IPS-20b (cell line): ENCODE measurements around the gene AAK1.
"Not testable (repeated sequence)": the region's sequence is repeated elsewhere in the genome, so short reads cannot be mapped to it uniquely, and the experiment has no call there.

Experiments used
- H3K27ac ChIP-seq: one replicate; pipeline ENCODE4 v1.5.1; 2013; ENCODE audit warnings: low read length
- H3K27me3 ChIP-seq: 2 replicates; pipeline ENCODE4 v1.6.1; 2013; ENCODE audit warnings: mild to moderate bottlenecking, low read length, inconsistent platforms; ENCODE audit not compliant: insufficient read depth
- H3K36me3 ChIP-seq: 2 replicates; pipeline ENCODE4 v1.6.1; 2013; ENCODE audit warnings: low read depth, mild to moderate bottlenecking, inconsistent platforms, low read length, moderate library complexity; ENCODE audit not compliant: insufficient read depth
- H3K4me1 ChIP-seq: 2 replicates; pipeline ENCODE4 v1.6.1; 2013; ENCODE audit warnings: mild to moderate bottlenecking, control low read depth, inconsistent platforms, low read length, moderate library complexity; ENCODE audit not compliant: insufficient read depth
- H3K4me3 ChIP-seq: 2 replicates; pipeline ENCODE4 v1.5.1; 2013; ENCODE audit warnings: mild to moderate bottlenecking, low read length, inconsistent platforms
- H3K9ac ChIP-seq: 2 replicates; pipeline ENCODE4 v1.6.1; 2013; ENCODE audit warnings: low read depth, mild to moderate bottlenecking, inconsistent platforms, low read length, moderate library complexity
- H3K9me3 ChIP-seq: 2 replicates; pipeline ENCODE4 v1.6.1; 2013; ENCODE audit warnings: mild to moderate bottlenecking, low read depth, low read length, inconsistent platforms; ENCODE audit not compliant: insufficient read depth

Gene AAK1

DNA sequence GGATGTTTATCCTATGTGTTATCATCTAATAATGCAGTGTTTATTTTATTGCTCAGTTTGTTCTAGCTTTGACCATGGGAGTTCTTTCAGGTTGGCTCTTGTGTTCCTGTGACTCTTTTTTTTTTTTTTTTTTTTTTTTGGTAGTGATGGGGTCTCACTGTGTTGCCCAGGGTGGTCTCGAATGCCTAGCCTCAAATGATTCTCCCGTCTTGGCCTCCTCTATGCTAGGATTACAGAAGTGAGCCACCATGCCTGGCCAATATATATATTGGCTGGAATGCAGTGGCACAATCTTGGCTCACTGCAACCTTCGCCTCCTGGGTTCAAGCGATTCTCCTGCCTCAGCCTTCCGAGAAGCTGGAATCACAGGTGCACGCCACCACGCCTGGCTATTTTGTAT is 187.4 kb downstream of the AAK1 start:
- peaks cover 10% of the 10 kb centered on the region for H3K4me1 ChIP-seq
- no peaks in the 10 kb centered on the region for H3K9me3 ChIP-seq
- no peaks in the 10 kb centered on the region for H3K36me3 ChIP-seq
- H3K27ac ChIP-seq: no peak overlapping the region
- no peak overlapping the region for H3K9ac ChIP-seq
- H3K4me3 ChIP-seq: no peak overlapping the region
- no peaks in the 10 kb centered on the region for H3K27me3 ChIP-seq

DNA sequence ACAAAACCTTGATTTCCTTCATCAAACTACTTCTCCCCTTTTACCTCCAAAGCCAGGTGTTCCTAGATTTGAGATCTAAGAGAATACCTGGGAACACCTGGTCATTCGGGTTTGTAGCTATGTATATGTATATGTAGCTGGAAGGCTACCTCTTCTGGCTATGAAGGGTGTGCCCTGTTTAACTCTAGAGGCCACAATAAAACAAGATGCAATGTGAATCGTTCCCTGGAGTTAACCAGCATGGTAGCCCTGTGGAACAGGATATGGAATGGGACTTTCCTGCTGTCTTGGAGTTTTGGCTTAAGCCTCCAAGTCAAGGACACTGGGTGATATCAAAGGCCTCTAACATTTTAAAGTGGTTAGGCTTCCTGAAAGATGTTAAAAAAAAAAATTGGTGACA is 188.6 kb downstream of the AAK1 start:
- no peak overlapping the region for H3K27ac ChIP-seq
- no peaks in the 10 kb centered on the region for H3K36me3 ChIP-seq
- peaks cover 19% of the 10 kb centered on the region for H3K4me1 ChIP-seq
- H3K4me3 ChIP-seq: no peak overlapping the region
- 0 out of 2 replicates have a peak, but pooled peaks cover 2% of the 10 kb centered on the region for H3K27me3 ChIP-seq
- no peaks in the 10 kb centered on the region for H3K9me3 ChIP-seq
- no peak overlapping the region for H3K9ac ChIP-seq

DNA sequence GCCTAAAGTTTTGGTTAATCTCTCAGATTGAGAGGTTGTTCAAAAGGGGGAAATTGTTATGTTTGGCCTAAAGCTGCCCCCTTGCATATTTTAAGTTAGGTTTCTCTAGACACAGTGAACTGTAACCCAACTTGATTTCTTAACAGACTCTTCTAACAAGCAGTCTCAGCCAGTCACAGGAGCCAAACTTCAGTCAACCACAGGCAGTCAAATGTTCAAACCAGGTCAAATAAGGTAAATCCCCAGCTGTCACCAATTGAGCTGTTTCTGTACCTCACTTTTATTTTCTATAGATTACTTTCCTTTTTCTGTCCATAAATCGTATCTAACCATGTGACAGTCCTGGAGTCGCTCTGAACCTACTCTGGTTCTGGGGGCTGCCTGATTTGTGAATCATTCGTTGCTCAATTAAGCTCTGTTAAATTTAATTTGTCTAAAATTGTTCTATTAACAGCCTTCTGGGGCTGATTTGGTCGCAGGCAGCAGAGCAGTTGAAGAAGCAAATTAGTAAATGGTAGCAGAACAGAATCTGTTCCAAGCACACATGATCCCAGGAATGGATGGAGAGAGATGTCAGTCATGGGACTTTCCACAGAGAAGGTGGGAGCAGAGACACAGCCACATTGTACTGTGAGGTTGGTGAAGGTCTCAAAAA is 189.9 kb downstream of the AAK1 start:
- Histone ChIP-seq H3K9ac (no peak overlapping the region), H3K27ac (no peak overlapping the region), H3K36me3 (no peaks in the 10 kb centered on the region), H3K4me1 (peaks cover 23% of the 10 kb centered on the region), H3K4me3 (no peak overlapping the region), H3K27me3 (0 out of 2 replicates have a peak, but pooled peaks cover 4% of the 10 kb centered on the region), H3K9me3 (no peaks in the 10 kb centered on the region)

DNA sequence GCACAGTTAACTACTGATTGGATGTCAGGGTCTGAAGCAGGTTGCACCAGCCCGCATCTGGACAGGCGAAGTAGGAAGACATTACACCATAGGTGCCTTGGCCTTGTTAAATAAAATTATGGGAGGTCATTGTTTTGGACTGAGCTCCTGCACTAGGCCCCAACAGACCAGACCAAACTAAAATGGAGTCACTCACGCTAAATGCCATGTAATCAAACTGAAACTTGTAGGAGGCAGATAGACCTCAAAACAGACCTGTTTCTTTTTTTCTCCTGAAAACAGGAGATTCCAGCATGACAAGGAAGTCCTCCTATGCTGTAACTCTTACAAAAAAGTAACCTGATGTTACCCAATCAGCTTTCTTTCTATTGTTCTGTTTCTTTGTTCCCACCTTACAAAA is 190.9 kb downstream of the AAK1 start:
- Histone ChIP-seq H3K9ac (no peak overlapping the region), H3K4me1 (peaks cover 23% of the 10 kb centered on the region), H3K4me3 (no peak overlapping the region), H3K27me3 (0 out of 2 replicates have a peak, but pooled peaks cover 4% of the 10 kb centered on the region), H3K36me3 (no peaks in the 10 kb centered on the region), H3K9me3 (no peaks in the 10 kb centered on the region), H3K27ac (no peak overlapping the region)

DNA sequence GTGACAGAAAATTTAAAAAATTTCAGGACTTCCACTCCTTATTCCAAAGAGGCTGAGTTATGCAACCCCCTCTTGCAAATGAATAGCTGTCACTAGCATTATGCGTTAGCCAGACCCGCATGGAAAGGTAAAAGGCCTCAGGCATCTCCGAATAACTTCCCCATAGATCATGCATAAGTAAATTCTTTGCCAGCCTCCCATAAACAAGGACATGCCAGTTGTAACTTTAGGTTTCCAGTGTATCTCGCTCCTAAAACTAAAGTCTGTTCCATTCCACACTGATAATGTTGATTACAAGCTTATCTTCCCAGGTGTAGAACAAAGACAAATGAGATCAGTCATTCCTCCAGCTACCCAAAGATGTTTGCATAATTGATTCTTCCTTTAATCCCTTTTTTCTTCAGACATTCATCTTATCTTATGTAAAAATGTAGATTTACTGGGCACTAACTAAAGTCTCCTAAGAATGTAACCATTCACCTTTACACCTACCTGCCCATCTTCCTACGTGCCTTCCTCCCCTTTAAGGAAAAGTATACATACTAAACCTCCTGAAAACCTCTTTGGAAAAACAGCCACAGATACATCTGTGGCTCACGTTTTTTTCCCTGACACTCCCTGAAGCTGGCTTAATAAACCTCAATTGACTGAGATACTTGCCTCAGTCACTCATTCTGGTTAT is 192.7 kb downstream of the AAK1 start:
- Histone ChIP-seq H3K4me1 (peaks cover 23% of the 10 kb centered on the region), H3K27ac (no peak overlapping the region), H3K4me3 (peak overlapping the region; percentile 49), H3K9ac (no peak overlapping the region), H3K36me3 (no peaks in the 10 kb centered on the region), H3K9me3 (no peaks in the 10 kb centered on the region), H3K27me3 (0 out of 2 replicates have a peak, but pooled peaks cover 4% of the 10 kb centered on the region)

DNA sequence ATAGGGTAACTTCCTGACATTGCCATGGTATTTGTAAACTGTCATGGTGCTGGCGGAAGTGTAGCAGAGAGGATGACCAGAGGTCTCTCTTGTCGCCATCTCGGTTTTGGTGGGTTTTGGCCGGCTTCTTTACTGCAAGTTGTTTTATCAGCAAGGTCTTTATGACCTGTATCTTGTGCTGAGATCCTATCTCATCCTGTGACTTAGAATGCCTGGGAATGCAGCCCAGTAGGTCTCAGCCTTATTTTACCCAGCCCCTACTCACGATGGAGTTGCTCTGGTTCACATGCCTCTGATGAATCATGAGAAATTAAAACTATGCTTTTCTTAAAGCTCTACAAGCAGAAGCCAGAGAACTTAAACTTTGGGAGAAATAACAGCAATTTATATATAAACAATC is 193.6 kb downstream of the AAK1 start:
- no peaks in the 10 kb centered on the region for H3K36me3 ChIP-seq
- H3K4me3 ChIP-seq: peak overlapping the region; percentile 49; the same call in 1 of the 2 replicates
- H3K9me3 ChIP-seq: no peaks in the 10 kb centered on the region
- H3K9ac ChIP-seq: no peak overlapping the region
- H3K27me3 ChIP-seq: 0 out of 2 replicates have a peak, but pooled peaks cover 4% of the 10 kb centered on the region
- H3K4me1 ChIP-seq: peaks cover 23% of the 10 kb centered on the region
- H3K27ac ChIP-seq: no peak overlapping the region

DNA sequence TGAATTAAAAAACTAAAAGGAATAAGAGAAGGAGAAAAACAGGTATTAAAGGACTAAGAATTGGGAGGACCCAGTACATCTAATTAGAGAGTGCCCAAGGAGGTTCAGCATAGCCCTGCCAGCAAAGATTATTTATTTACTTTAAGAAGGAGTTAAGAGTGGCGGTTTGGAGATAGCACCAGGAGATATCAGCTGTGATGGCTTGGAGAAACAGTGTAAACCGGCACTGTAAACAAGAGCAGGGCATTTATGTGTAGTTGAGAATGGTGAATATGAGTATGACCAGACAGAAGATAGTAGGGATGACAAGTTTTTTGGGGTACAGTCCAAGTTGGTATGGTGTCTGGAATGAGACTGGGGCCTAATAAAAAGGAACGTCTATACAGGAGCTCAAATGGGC is 199.9 kb downstream of the AAK1 start:
- H3K27ac ChIP-seq, H3K4me1 ChIP-seq, H3K36me3 ChIP-seq, H3K9ac ChIP-seq, H3K4me3 ChIP-seq, H3K9me3 ChIP-seq, H3K27me3 ChIP-seq: not testable (repeated sequence)

DNA sequence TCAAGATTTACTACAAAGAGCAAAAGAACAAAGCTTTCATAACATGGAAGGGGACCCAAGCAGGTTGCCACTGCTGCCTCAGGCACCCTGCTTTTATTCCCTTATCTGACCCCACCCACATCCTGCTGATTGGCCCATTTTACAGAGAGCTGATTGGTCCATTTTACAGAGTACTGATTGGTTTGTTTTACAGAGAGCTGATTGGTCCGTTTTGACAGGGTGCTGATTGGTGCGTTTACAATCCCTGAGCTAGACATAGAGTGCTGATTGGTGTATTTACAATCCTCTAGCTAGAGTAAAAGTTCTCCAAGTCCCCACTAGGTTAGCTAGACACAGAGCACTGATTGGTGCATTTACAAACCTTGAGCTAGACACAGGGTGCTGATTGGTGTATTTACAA is 204.0 kb downstream of the AAK1 start:
- not testable (repeated sequence) for H3K27ac ChIP-seq, H3K9me3 ChIP-seq, H3K36me3 ChIP-seq, H3K9ac ChIP-seq, H3K4me3 ChIP-seq, H3K27me3 ChIP-seq
- H3K4me1 ChIP-seq: peaks cover 17% of the 10 kb centered on the region; the same call in 1 of the 2 replicates

DNA sequence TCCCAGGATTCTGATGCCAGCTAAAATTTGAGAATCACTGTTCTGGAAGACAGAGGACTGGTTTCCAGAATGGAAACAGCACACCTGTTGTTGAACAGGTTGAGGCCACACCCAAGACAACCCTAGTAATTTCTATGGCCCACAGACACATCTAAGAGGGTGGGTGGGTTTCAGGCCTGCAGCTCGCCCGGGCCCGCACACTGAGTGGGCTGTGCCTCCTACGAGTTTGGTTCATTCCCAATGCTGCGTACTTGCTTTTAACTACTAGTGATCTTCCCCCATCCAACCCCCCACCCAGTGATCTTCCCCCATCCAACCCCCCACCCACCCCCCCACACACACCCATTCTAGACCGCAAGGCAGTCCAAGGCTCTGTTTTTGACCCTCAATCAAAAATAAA is 205.0 kb downstream of the AAK1 start:
- no peaks in the 10 kb centered on the region for H3K36me3 ChIP-seq
- no peak overlapping the region for H3K9ac ChIP-seq
- H3K4me3 ChIP-seq: no peak overlapping the region
- no peak overlapping the region for H3K27ac ChIP-seq
- H3K4me1 ChIP-seq: peaks cover 17% of the 10 kb centered on the region; the same call in 1 of the 2 replicates
- no peaks in the 10 kb centered on the region for H3K27me3 ChIP-seq
- H3K9me3 ChIP-seq: no peaks in the 10 kb centered on the region

DNA sequence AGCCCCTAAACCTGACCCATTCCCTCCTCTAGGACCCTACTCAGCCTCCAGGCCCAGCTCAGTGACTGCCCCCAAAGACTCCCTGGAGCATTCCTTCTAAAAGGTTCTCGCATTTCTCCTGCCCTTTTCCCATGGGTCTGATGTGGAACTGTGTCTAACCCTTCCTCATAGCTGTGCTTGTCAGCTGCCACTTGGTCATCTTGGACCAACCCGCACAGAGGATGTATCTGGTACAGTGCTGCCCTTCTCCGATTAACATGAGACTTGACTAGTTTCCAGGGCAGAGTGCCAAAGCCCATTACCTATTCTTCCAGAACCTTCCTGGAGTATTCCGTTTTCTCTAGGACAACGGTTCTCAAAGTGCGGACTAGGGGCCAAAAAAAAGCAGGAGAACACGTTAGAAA is 205.8 kb downstream of the AAK1 start:
- Histone ChIP-seq H3K36me3 (no peaks in the 10 kb centered on the region), H3K27ac (peak overlapping the region; percentile 9), H3K4me3 (peak overlapping the region; percentile 79)

DNA sequence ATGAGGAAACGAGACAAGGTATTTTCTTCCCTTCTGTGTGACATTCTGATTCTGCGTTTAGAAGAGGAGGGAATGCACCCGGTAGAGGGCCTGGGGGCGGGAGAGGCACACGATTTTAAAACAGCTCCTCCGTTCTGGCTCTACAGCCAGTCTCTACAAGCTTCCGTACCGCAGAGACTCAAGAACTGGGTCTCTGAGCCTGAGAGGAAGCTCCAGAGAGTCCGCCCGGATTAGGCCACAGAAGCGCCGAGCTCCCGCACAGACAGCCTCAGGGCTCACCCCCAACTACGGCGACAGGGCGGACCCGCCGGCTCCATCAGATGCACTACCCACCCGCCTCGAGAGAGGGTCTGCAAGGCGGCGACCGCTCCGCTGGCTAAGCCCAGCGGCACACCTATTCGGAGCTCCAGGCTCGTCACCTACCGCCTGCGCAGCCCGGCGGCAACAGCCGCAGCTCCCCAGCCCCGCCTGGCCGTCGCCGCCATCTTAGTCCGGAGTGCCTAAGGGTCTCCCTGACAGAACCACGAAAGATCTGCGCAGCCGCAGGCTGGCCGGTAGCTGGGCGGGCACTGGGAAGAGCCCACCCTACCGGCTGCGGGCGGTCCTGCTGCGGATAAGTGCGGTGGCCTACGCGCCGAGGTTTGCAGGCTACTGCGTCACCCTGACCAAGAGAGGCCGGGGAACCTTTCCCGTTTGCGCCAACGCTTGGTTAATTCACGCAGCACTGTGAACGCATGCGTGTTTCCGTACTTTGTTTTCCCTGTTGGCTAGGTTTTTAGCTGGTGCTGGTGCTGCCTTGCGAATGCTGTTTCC is 206.4 kb downstream of the AAK1 start, which contains the start of gene NFU1:
Gene NFU1 (minus strand): TSS at position 498 of the 813 bp plus-strand sequence. CDS start 13 bp downstream, at position 485.
- Histone ChIP-seq H3K4me3 (peak within 1 kb of the TSS; percentile 79), H3K4me1 (peaks cover 17% of the 10 kb centered on the region; the same call in 1 of the 2 replicates), H3K27me3 (no peaks in the 10 kb centered on the region), H3K27ac (peak within 1 kb of the TSS; percentile 9), H3K9ac (peak within 1 kb of the TSS; percentile 89), H3K9me3 (no peaks in the 10 kb centered on the region), H3K36me3 (no peaks in the 10 kb centered on the region)

More for the DNA sequence above, 205.8 kb downstream of the AAK1 start:
- Histone ChIP-seq H3K9me3 (no peaks in the 10 kb centered on the region), H3K4me1 (peaks cover 17% of the 10 kb centered on the region; the same call in 1 of the 2 replicates), H3K27me3 (no peaks in the 10 kb centered on the region), H3K9ac (peak overlapping the region; percentile 89; the same call in 1 of the 2 replicates)
